Measurements from ENCODE around the gene ZRANB1. TPM values are rescaled to one million over a fixed set of nuclear protein-coding genes. Genes with fewer than 3 reads are reported as not detected.

Gene ZRANB1
- total RNA-seq, 4 donors from 2014 or later, result 14.9 to 55.3 (median 28.3) TPM

DNA sequence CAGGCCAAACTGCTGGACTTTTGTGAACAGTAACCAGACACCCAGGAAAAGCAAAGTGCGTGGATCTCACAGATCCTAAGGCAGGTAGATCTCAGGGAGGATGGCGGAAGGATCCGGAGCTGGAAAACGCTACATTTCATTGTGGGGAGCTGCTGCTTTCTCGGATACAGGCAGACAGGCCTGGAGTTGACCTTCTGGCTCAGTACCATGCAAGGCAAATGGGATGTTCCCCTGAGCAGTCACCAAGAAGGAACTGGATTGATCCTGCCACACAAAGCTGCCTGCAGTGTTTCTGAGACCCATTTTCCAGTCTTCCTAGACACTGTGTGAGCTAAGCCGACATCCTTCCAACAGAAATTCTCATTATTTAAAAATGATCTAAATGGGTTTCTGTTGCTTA lies 65.5 kb downstream of the ZRANB1 start:
- intact Hi-C loops (cut with DNase I; ENCODE audit: low total_unique reads), result loop anchor here (10.0 kb wide), 1 partner anchor 67 kb away; no protein-coding TSS in a partner anchor
- Histone ChIP-seq H3K27me3 (no peaks in the 10 kb centered on the region), H3K4me3 (no peak overlapping the region), H3K36me3 (no peaks in the 10 kb centered on the region), H3K4me1 (no peaks in the 10 kb centered on the region), H3K9me3 (no peaks in the 10 kb centered on the region), H3K27ac (no peak overlapping the region)
- peak in 1 of 2 donors; percentile 9 for DNase-seq
- TF ChIP-seq, protein P1, sequence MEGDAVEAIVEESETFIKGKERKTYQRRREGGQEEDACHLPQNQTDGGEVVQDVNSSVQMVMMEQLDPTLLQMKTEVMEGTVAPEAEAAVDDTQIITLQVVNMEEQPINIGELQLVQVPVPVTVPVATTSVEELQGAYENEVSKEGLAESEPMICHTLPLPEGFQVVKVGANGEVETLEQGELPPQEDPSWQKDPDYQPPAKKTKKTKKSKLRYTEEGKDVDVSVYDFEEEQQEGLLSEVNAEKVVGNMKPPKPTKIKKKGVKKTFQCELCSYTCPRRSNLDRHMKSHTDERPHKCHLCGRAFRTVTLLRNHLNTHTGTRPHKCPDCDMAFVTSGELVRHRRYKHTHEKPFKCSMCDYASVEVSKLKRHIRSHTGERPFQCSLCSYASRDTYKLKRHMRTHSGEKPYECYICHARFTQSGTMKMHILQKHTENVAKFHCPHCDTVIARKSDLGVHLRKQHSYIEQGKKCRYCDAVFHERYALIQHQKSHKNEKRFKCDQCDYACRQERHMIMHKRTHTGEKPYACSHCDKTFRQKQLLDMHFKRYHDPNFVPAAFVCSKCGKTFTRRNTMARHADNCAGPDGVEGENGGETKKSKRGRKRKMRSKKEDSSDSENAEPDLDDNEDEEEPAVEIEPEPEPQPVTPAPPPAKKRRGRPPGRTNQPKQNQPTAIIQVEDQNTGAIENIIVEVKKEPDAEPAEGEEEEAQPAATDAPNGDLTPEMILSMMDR (IDR thresholded peaks at IDR 0.05), result no peak
- TF ChIP-seq POLR2A (IDR thresholded peaks at IDR 0.05), result no peak

DNA sequence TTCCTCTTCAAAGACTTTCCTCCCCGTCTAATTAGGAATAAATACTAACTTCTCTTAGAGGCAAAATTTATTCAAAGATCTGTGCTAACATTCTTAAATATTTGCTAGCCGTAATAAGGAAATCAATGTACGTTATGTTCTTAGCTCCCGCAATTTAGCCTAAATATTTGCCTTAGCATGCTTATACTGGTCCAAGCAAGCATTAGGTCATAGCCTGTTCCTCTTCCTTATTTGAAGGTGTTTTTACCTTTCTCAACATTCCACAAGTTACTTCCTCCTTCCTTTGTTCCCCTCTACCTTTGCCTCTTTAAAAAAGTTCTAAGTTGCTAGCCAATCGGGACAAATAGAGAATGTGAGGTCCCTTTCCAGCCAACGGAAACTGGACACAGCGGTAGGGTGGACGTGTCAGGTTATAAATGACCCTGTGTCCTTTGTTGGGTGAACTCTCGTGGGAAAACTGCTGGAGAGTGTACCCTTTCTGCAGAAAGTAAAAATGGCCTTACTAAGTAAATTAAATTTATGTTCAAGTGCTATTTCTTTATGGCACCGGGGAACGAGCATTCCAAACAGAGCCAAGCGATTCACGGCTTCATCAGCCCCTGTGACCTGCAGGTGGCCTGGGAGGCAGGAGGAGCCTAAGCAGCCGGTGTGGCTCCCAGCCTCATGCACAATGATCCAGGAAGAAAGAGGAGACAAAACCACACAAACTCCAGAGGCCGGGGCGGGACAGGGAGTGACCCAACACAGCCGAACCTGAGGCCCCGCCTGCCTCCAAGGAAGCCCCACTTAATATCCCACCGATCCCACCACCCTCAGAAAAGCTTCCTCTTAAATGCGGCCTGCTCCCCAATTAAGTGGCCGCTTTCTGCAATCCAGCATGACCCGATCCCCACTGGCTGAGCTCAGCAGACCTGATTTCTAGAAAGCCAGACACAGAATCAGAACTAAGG lies 67.0 kb downstream of the ZRANB1 start:
- no peak for DNase-seq

DNA sequence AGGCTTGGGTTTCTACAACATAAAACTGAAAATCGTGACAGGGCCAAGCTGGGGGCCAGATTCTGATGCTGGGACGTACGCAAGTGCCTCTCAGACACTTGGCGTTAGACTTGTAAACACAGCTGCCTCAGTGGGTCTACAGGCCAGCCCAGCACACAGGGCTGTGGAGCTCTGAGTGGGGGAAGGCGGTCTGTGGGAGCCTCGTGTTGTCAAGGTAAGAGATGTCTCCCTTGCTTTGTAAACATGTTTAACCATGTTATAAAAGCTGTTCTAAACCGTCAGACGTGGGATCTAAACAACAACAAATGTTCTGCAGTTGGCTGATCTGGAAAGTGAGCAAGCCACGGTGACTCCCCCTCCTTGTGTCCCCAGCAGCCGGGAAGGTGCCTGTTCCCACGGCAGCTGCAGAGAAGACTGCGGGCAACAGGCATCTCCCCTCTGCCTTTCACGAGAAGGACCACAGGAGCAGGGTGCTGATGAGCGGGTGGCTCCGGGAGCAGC lies 67.8 kb downstream of the ZRANB1 start:
- Histone ChIP-seq H3K27ac (peak overlapping the region; percentile 4 to 22), H3K4me1 (peaks cover 1 to 3% of the 10 kb centered on the region in 2 donors), H3K27me3 (no peaks in the 10 kb centered on the region), H3K4me3 (no peak overlapping the region), H3K9me3 (no peaks in the 10 kb centered on the region), H3K36me3 (no peaks in the 10 kb centered on the region)
- no peak for DNase-seq
- intact Hi-C loops (cut with DNase I; ENCODE audit: low total_unique reads), result loop anchor here (10.0 kb wide), 1 partner anchor 65 kb away; no protein-coding TSS in a partner anchor
- no peak for TF ChIP-seq POLR2A (IDR thresholded peaks at IDR 0.05)
- TF ChIP-seq, protein P1 (IDR thresholded peaks at IDR 0.05), result no peak

More for the DNA sequence above, 67.0 kb downstream of the ZRANB1 start:
- TF ChIP-seq POLR2A (IDR thresholded peaks at IDR 0.05), result no peak
- TF ChIP-seq, protein P1 (IDR thresholded peaks at IDR 0.05), result no peak
- peak overlapping the region in 1 of 2 donors; percentile 4 for H3K27ac ChIP-seq
- H3K4me1 ChIP-seq, result no peaks in the 10 kb centered on the region
- H3K9me3 ChIP-seq, result no peaks in the 10 kb centered on the region
- H3K36me3 ChIP-seq, result no peaks in the 10 kb centered on the region
- no peak overlapping the region for H3K4me3 ChIP-seq
- intact Hi-C loops (cut with DNase I; ENCODE audit: low total_unique reads), result loop anchor here (10.0 kb wide), 1 partner anchor 66 kb away; no protein-coding TSS in a partner anchor
- H3K27me3 ChIP-seq, result no peaks in the 10 kb centered on the region

DNA sequence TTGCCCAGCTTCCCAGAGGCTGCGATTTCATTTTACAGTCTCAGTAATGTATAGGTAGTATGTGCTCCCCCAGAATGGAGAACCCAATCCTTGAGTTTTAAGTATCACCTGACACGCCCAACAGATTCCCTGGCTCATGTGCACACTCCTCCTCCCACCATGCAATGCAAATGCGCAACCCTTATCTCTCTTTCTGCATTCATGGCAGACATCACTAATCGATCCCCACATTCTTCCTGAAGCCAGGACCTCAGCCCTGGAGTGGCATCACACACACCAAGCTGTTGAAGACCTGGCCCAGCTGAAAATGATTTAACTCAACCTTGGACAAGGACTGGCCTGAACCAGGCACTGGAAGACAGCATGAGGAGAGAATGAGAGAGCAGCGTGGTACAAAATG lies 68.4 kb downstream of the ZRANB1 start:
- no peaks in the 10 kb centered on the region for H3K27me3 ChIP-seq
- no peaks in the 10 kb centered on the region for H3K9me3 ChIP-seq
- H3K27ac ChIP-seq, result no peak overlapping the region
- DNase-seq, result no peak
- no peaks in the 10 kb centered on the region for H3K36me3 ChIP-seq
- peaks cover 7 to 10% of the 10 kb centered on the region in 2 donors for H3K4me1 ChIP-seq
- intact Hi-C loops (cut with DNase I; ENCODE audit: low total_unique reads), result no loop called here
- no peak for TF ChIP-seq POLR2A (IDR thresholded peaks at IDR 0.05)
- TF ChIP-seq, protein P1 (IDR thresholded peaks at IDR 0.05), result no peak
- no peak overlapping the region for H3K4me3 ChIP-seq

Measured in uterus (tissue), 4 donors.